CD4-positive, alpha-beta T cell (primary cell): ENCODE results near the gene AUTS2. TPM values are rescaled to one million over a fixed set of nuclear protein-coding genes. Genes with fewer than 3 reads are reported as not detected.

ENCODE experiments used
- ATAC-seq: fragments of 200-7000 bp; cut with Tn5 transposase; one replicate; pipeline ENCODE4 v1.10.0; 2022; ENCODE audit warnings: mild to moderate bottlenecking; ENCODE audit not compliant: poor library complexity
- CTCF ChIA-PET: fragments of 350-600 bp; sonication (Branson Sonifier 250); formaldehyde crosslinking; loops from one replicate; lab custom pipeline; 2021; ENCODE audit warnings: antibody characterized with exemption, inconsistent platforms; lab: Charles Lee
- POLR2A ChIA-PET: fragments of 350-600 bp; sonication (Branson Sonifier 250); formaldehyde crosslinking; loops from one replicate; lab custom pipeline; 2021; ENCODE audit warnings: antibody characterized with exemption, inconsistent platforms; lab: Charles Lee
- DNase-seq, 14 experiments: peaks; one replicate each; pipeline ENCODE4 v3.0.0-alpha.2; 2013 to 2020; ENCODE audit warnings: mixed read lengths in 2 of 14
- H3K27ac ChIP-seq, 2 donors: one replicate each; pipeline versions ENCODE4 v1.5.1 to v1.7.0; 2013; ENCODE audit warnings: low read length in 2 of 2, low read depth in 1 of 2, mild to moderate bottlenecking in 1 of 2
- H3K27me3 ChIP-seq, 2 experiments: 1 replicate in 1 of 2; 2 replicates in 1 of 2; pipeline versions ENCODE4 v1.6.1 to v1.7.0; 2013; ENCODE audit warnings: low read length in 2 of 2, control low read depth in 1 of 2, mild to moderate bottlenecking in 1 of 2, moderate library complexity in 1 of 2; ENCODE audit not compliant: insufficient read depth in 2 of 2, control insufficient read depth in 1 of 2
- H3K36me3 ChIP-seq: one replicate; pipeline ENCODE4 v1.6.1; 2013; ENCODE audit warnings: low read length, control low read depth; ENCODE audit not compliant: insufficient read depth
- H3K4me1 ChIP-seq: one replicate; pipeline ENCODE4 v1.6.1; 2013; ENCODE audit warnings: low read length, control low read depth; ENCODE audit not compliant: insufficient read depth
- H3K4me3 ChIP-seq: one replicate; pipeline ENCODE4 v1.5.1; 2013; ENCODE audit warnings: mild to moderate bottlenecking, low read length, moderate library complexity
- H3K9me3 ChIP-seq, 2 experiments: 1 replicate in 1 of 2; 2 replicates in 1 of 2; pipeline versions ENCODE4 v1.6.1 to v1.7.0; 2013; ENCODE audit warnings: low read length in 2 of 2, mild to moderate bottlenecking in 2 of 2, control low read depth in 1 of 2, moderate library complexity in 1 of 2; ENCODE audit not compliant: control insufficient read depth in 1 of 2, insufficient read depth in 1 of 2
- H3K27ac Mint-ChIP-seq: one replicate; pipeline ENCODE4 v1.8.0; 2020; ENCODE audit warnings: mixed read lengths
- H3K27me3 Mint-ChIP-seq: one replicate; pipeline ENCODE4 v1.8.0; 2021; ENCODE audit warnings: mixed read lengths
- H3K36me3 Mint-ChIP-seq: one replicate; pipeline ENCODE4 v1.8.0; 2021; ENCODE audit warnings: low read depth, mixed read lengths
- H3K4me1 Mint-ChIP-seq: one replicate; pipeline ENCODE4 v1.8.0; 2021; ENCODE audit warnings: low read depth, mixed read lengths
- H3K4me3 Mint-ChIP-seq: one replicate; pipeline ENCODE4 v1.8.0; 2020; ENCODE audit warnings: mild to moderate bottlenecking, mixed read lengths
- H3K9me3 Mint-ChIP-seq: one replicate; pipeline ENCODE4 v1.8.0; 2020; ENCODE audit warnings: mixed read lengths
- CTCF ChIP-seq: fragments of 200-600 bp; IDR thresholded peaks from one replicate; pipeline ENCODE4 v1.8.0; 2022; ENCODE audit warnings: antibody characterized with exemption, mild to moderate bottlenecking
- intact Hi-C, 2 experiments: fragments of 100-400 bp; cut with DNase I in 1 of 2; cut with micrococcal nuclease in 1 of 2; formaldehyde crosslinking; loops; one replicate each; pipeline versions ENCODE4 v1.15.1 to v1.9.0; 2023 to 2025; cut with DNase I, micrococcal nuclease
- total RNA-seq, 174 experiments: library from RNA in 2 of 174; stranded (reverse) in 2 of 174; gene quantifications; one replicate each; pipeline ENCODE4 v1.2.3 and lab custom pipeline; 2021 to 2026

AUTS2 gene
- total RNA-seq, 2 experiments from 2014 or later = 43.6 to 47.6 TPM

- no peak overlapping the region for H3K27ac Mint-ChIP-seq
- DNase-seq = no peak
- no peak overlapping the region for H3K4me3 Mint-ChIP-seq
- H3K36me3 ChIP-seq = no peaks in the 10 kb centered on the region
- no peaks in the 10 kb centered on the region for H3K27me3 ChIP-seq
- no peaks in the 10 kb centered on the region for H3K9me3 ChIP-seq
- no peaks in the 10 kb centered on the region for H3K4me1 Mint-ChIP-seq
- ChIA-PET CTCF (no interaction called here), POLR2A (no interaction called here)
- no peak overlapping the region for H3K27ac ChIP-seq
- no peak overlapping the region for H3K4me3 ChIP-seq
- no peak for TF ChIP-seq CTCF
- intact Hi-C loops = no loop called here
- H3K9me3 Mint-ChIP-seq = no peaks in the 10 kb centered on the region
- H3K36me3 Mint-ChIP-seq = no peaks in the 10 kb centered on the region
- H3K27me3 Mint-ChIP-seq = peaks cover 3% of the 10 kb centered on the region
- no peak for ATAC-seq
- H3K4me1 ChIP-seq = no peaks in the 10 kb centered on the region
These were observed 42.8 kb downstream of the AUTS2 start for GRCh38 chr7:69640925-69641594.

GRCh38 chr7:69643265-69643664 lies 45.0 kb downstream of the AUTS2 start:
- DNase-seq (no peak), ATAC-seq (no peak)
- H3K27me3 Mint-ChIP-seq = no peaks in the 10 kb centered on the region
- no peaks in the 10 kb centered on the region for H3K4me1 Mint-ChIP-seq
- no peaks in the 10 kb centered on the region for H3K9me3 Mint-ChIP-seq
- H3K4me3 Mint-ChIP-seq = no peak overlapping the region
- intact Hi-C loops = no loop called here
- Histone ChIP-seq H3K27ac (no peak overlapping the region), H3K4me1 (no peaks in the 10 kb centered on the region), H3K9me3 (no peaks in the 10 kb centered on the region), H3K36me3 (no peaks in the 10 kb centered on the region), H3K4me3 (no peak overlapping the region), H3K27me3 (no peaks in the 10 kb centered on the region)
- TF ChIP-seq CTCF = no peak
- ChIA-PET CTCF (no interaction called here), POLR2A (no interaction called here)
- H3K27ac Mint-ChIP-seq = no peak overlapping the region
- H3K36me3 Mint-ChIP-seq = no peaks in the 10 kb centered on the region

GRCh38 chr7:69643708-69644445 lies 45.6 kb downstream of the AUTS2 start:
- H3K36me3 ChIP-seq = no peaks in the 10 kb centered on the region
- Mint-ChIP-seq H3K36me3 (no peaks in the 10 kb centered on the region), H3K27me3 (no peaks in the 10 kb centered on the region), H3K4me3 (no peak overlapping the region), H3K4me1 (no peaks in the 10 kb centered on the region), H3K9me3 (no peaks in the 10 kb centered on the region), H3K27ac (no peak overlapping the region)
- no peak for ATAC-seq
- no peak for DNase-seq
- ChIA-PET POLR2A (no interaction called here), CTCF (no interaction called here)
- H3K27me3 ChIP-seq = no peaks in the 10 kb centered on the region
- H3K27ac ChIP-seq = no peak overlapping the region
- no peaks in the 10 kb centered on the region for H3K4me1 ChIP-seq
- H3K9me3 ChIP-seq = no peaks in the 10 kb centered on the region
- intact Hi-C loops = no loop called here
- no peak for TF ChIP-seq CTCF
- H3K4me3 ChIP-seq = no peak overlapping the region
